Activated naive CD4-positive, alpha-beta T cell treated with anti-CD3 and anti-CD28 coated beads, Interleukin-2, amount 10 ng/mL, durations not matched to agents 7 days and 5 days (primary cell): ENCODE measurements around the gene FLT3.

ENCODE experiments used
- CTCF ChIA-PET: fragments of 350-600 bp; sonication (Branson Sonifier 250); formaldehyde crosslinking; loops from one replicate; lab custom pipeline; 2021; ENCODE audit warnings: antibody characterized with exemption; lab: Charles Lee
- DNase-seq: peaks from one replicate; pipeline ENCODE4 v3.0.0-alpha.2; 2020
- H3K27ac Mint-ChIP-seq: one replicate; pipeline ENCODE4 v1.8.0; 2021; ENCODE audit warnings: mild to moderate bottlenecking, moderate library complexity, mixed read lengths
- H3K27me3 Mint-ChIP-seq: one replicate; pipeline ENCODE4 v1.8.0; 2021; ENCODE audit warnings: mild to moderate bottlenecking, mixed read lengths
- H3K36me3 Mint-ChIP-seq: one replicate; pipeline ENCODE4 v1.8.0; 2021; ENCODE audit warnings: mixed read lengths
- H3K4me1 Mint-ChIP-seq: one replicate; pipeline ENCODE4 v1.8.0; 2021; ENCODE audit warnings: mixed read lengths
- H3K4me3 Mint-ChIP-seq: one replicate; pipeline ENCODE4 v1.8.0; 2021; ENCODE audit warnings: mild to moderate bottlenecking, moderate library complexity, mixed read lengths
- H3K9me3 Mint-ChIP-seq: one replicate; pipeline ENCODE4 v1.8.0; 2021; ENCODE audit warnings: mixed read lengths

The FLT3 gene

GRCh38 chr13:28071424-28071823 is 29.0 kb downstream of the FLT3 start:
- no peak overlapping the region for H3K4me3 Mint-ChIP-seq
- DNase-seq: no peak
- no peaks in the 10 kb centered on the region for H3K36me3 Mint-ChIP-seq
- H3K4me1 Mint-ChIP-seq: no peaks in the 10 kb centered on the region
- CTCF ChIA-PET: no interaction called here
- no peak overlapping the region for H3K27ac Mint-ChIP-seq
- H3K9me3 Mint-ChIP-seq: no peaks in the 10 kb centered on the region
- H3K27me3 Mint-ChIP-seq: peaks cover 3% of the 10 kb centered on the region

- Mint-ChIP-seq H3K27ac (no peak overlapping the region), H3K9me3 (no peaks in the 10 kb centered on the region), H3K27me3 (no peaks in the 10 kb centered on the region), H3K4me1 (no peaks in the 10 kb centered on the region), H3K36me3 (no peaks in the 10 kb centered on the region), H3K4me3 (no peak overlapping the region)
- CTCF ChIA-PET: no interaction called here
- DNase-seq: no peak
Observed at GRCh38 chr13:28067491-28067890, 32.9 kb downstream of the FLT3 start.

- Mint-ChIP-seq H3K4me3 (no peak overlapping the region), H3K36me3 (no peaks in the 10 kb centered on the region), H3K27ac (no peak overlapping the region), H3K27me3 (peaks cover 10% of the 10 kb centered on the region), H3K9me3 (no peaks in the 10 kb centered on the region), H3K4me1 (no peaks in the 10 kb centered on the region)
- CTCF ChIA-PET: interaction anchor here (0.7 kb wide), 1 partner anchor 250 kb away, joined by 3 read pairs; no protein-coding TSS in a partner anchor
- DNase-seq: peak; percentile 64
Observed at GRCh38 chr13:28058866-28059613, 41.3 kb downstream of the FLT3 start.

- Mint-ChIP-seq H3K4me1 (no peaks in the 10 kb centered on the region), H3K9me3 (no peaks in the 10 kb centered on the region), H3K36me3 (no peaks in the 10 kb centered on the region), H3K27me3 (peaks cover 13% of the 10 kb centered on the region), H3K4me3 (no peak overlapping the region), H3K27ac (no peak overlapping the region)
- no peak for DNase-seq
- CTCF ChIA-PET: interaction anchor here (0.7 kb wide), 1 partner anchor 45 kb away, joined by 3 read pairs; no protein-coding TSS in a partner anchor
Observed at GRCh38 chr13:28056970-28057712, 43.2 kb downstream of the FLT3 start.

- Mint-ChIP-seq H3K36me3 (no peaks in the 10 kb centered on the region), H3K4me3 (no peak overlapping the region), H3K4me1 (no peaks in the 10 kb centered on the region), H3K27me3 (peaks cover 13% of the 10 kb centered on the region), H3K9me3 (no peaks in the 10 kb centered on the region), H3K27ac (no peak overlapping the region)
- DNase-seq: no peak
- CTCF ChIA-PET: no interaction called here
Observed at GRCh38 chr13:28056426-28056825, 44.0 kb downstream of the FLT3 start.

- CTCF ChIA-PET: interaction anchor here (1.1 kb wide), 1 partner anchor 9 kb away, joined by 3 read pairs; no protein-coding TSS in a partner anchor
- peaks cover 15% of the 10 kb centered on the region for H3K27me3 Mint-ChIP-seq
- H3K4me1 Mint-ChIP-seq: no peaks in the 10 kb centered on the region
- H3K36me3 Mint-ChIP-seq: no peaks in the 10 kb centered on the region
- no peak overlapping the region for H3K4me3 Mint-ChIP-seq
- DNase-seq: no peak
- no peak overlapping the region for H3K27ac Mint-ChIP-seq
- no peaks in the 10 kb centered on the region for H3K9me3 Mint-ChIP-seq
Observed at GRCh38 chr13:28055357-28055756, 45.0 kb downstream of the FLT3 start.

GRCh38 chr13:28052945-28053344 is 47.4 kb downstream of the FLT3 start:
- Mint-ChIP-seq H3K36me3 (no peaks in the 10 kb centered on the region), H3K9me3 (no peaks in the 10 kb centered on the region), H3K4me1 (peaks cover 3% of the 10 kb centered on the region), H3K27me3 (peaks cover 19% of the 10 kb centered on the region), H3K4me3 (no peak overlapping the region), H3K27ac (no peak overlapping the region)
- no peak for DNase-seq
- CTCF ChIA-PET: no interaction called here

GRCh38 chr13:28049880-28050875 is 50.2 kb downstream of the FLT3 start:
- Mint-ChIP-seq H3K27me3 (peaks cover 8% of the 10 kb centered on the region), H3K9me3 (no peaks in the 10 kb centered on the region), H3K27ac (no peak overlapping the region), H3K4me3 (no peak overlapping the region), H3K4me1 (peaks cover 8% of the 10 kb centered on the region), H3K36me3 (no peaks in the 10 kb centered on the region)
- DNase-seq: no peak
- CTCF ChIA-PET: interaction anchor here (0.7 kb wide), 1 partner anchor 34 kb away, joined by 3 read pairs; no protein-coding TSS in a partner anchor

GRCh38 chr13:28049215-28049614 is 51.2 kb downstream of the FLT3 start:
- Mint-ChIP-seq H3K27ac (no peak overlapping the region), H3K4me1 (peaks cover 8% of the 10 kb centered on the region), H3K9me3 (no peaks in the 10 kb centered on the region), H3K36me3 (no peaks in the 10 kb centered on the region), H3K4me3 (no peak overlapping the region), H3K27me3 (peaks cover 8% of the 10 kb centered on the region)
- CTCF ChIA-PET: interaction anchor here (0.5 kb wide), 1 partner anchor 210 kb away, joined by 3 read pairs; no protein-coding TSS in a partner anchor
- no peak for DNase-seq

- Mint-ChIP-seq H3K4me3 (no peak overlapping the region), H3K27ac (no peak overlapping the region), H3K4me1 (peaks cover 8% of the 10 kb centered on the region), H3K36me3 (no peaks in the 10 kb centered on the region), H3K27me3 (peaks cover 7% of the 10 kb centered on the region), H3K9me3 (no peaks in the 10 kb centered on the region)
- CTCF ChIA-PET: interaction anchor here (0.5 kb wide), 1 partner anchor 210 kb away, joined by 3 read pairs; no protein-coding TSS in a partner anchor
- DNase-seq: no peak
Observed at GRCh38 chr13:28048768-28049167, 51.6 kb downstream of the FLT3 start.

GRCh38 chr13:28047757-28048388 is 52.5 kb downstream of the FLT3 start:
- Mint-ChIP-seq H3K4me3 (no peak overlapping the region), H3K4me1 (peaks cover 8% of the 10 kb centered on the region), H3K27me3 (peaks cover 6% of the 10 kb centered on the region), H3K36me3 (no peaks in the 10 kb centered on the region), H3K27ac (no peak overlapping the region), H3K9me3 (no peaks in the 10 kb centered on the region)
- CTCF ChIA-PET: no interaction called here
- no peak for DNase-seq

- Mint-ChIP-seq H3K4me3 (no peak overlapping the region), H3K27me3 (peaks cover 10% of the 10 kb centered on the region)
- CTCF ChIA-PET: no interaction called here
Observed at GRCh38 chr13:28046981-28047380, 53.4 kb downstream of the FLT3 start.

GRCh38 chr13:28045861-28046260 is 54.5 kb downstream of the FLT3 start:
- no peak overlapping the region for H3K27ac Mint-ChIP-seq
- CTCF ChIA-PET: no interaction called here
- DNase-seq: no peak
- peaks cover 8% of the 10 kb centered on the region for H3K4me1 Mint-ChIP-seq
- no peak overlapping the region for H3K4me3 Mint-ChIP-seq
- no peaks in the 10 kb centered on the region for H3K9me3 Mint-ChIP-seq
- no peaks in the 10 kb centered on the region for H3K36me3 Mint-ChIP-seq
- H3K27me3 Mint-ChIP-seq: peaks cover 14% of the 10 kb centered on the region

More at GRCh38 chr13:28046981-28047380, 53.4 kb downstream of the FLT3 start:
- no peak for DNase-seq
- Mint-ChIP-seq H3K36me3 (no peaks in the 10 kb centered on the region), H3K27ac (no peak overlapping the region), H3K4me1 (peaks cover 8% of the 10 kb centered on the region), H3K9me3 (no peaks in the 10 kb centered on the region)
